GM19023 (cell line): ENCODE measurements around the gene NECAB2.

Source experiments
- ATAC-seq: cut with Tn5 transposase; IDR thresholded peaks from one replicate; pipeline ENCODE4 v1.9.1; 2021; ENCODE audit warnings: mild to moderate bottlenecking, moderate library complexity; ENCODE audit not compliant: unreplicated experiment

Gene NECAB2

GRCh38 chr16:84042308-84042878 is 74.3 kb downstream of the NECAB2 start, which contains the start of gene SLC38A8:
TSS of gene SLC38A8 (minus strand) at chr16:84042795. CDS start at chr16:84042157, 638 bp downstream.
- no peak for ATAC-seq

- no peak for ATAC-seq
Observed at GRCh38 chr16:84042879-84043485, 74.9 kb downstream of the NECAB2 start.

- ATAC-seq = no peak
Observed at GRCh38 chr16:84043486-84044117, 75.6 kb downstream of the NECAB2 start.

GRCh38 chr16:84044118-84044488 is 76.1 kb downstream of the NECAB2 start:
- no peak for ATAC-seq

GRCh38 chr16:84045001-84045817 is 77.2 kb downstream of the NECAB2 start:
- no peak for ATAC-seq

GRCh38 chr16:84045818-84046470 is 77.9 kb downstream of the NECAB2 start:
- ATAC-seq = no peak

GRCh38 chr16:84047206-84047605 is 79.2 kb downstream of the NECAB2 start:
- no peak for ATAC-seq

GRCh38 chr16:84047626-84048025 is 79.6 kb downstream of the NECAB2 start:
- no peak for ATAC-seq

GRCh38 chr16:84048270-84048669 is 80.2 kb downstream of the NECAB2 start:
- ATAC-seq = no peak

GRCh38 chr16:84048871-84049270 is 80.8 kb downstream of the NECAB2 start:
- no peak for ATAC-seq

- no peak for ATAC-seq
Observed at GRCh38 chr16:84049403-84050060, 81.5 kb downstream of the NECAB2 start.

GRCh38 chr16:84050316-84050715 is 82.3 kb downstream of the NECAB2 start:
- ATAC-seq = no peak

GRCh38 chr16:84052071-84052622 is 84.1 kb downstream of the NECAB2 start:
- no peak for ATAC-seq
